ENCODE results near the gene NR2F6.

- TF ChIP-seq CTCF (IDR thresholded peaks at IDR 0.05), result no peak
- no peak for TF ChIP-seq REST (IDR thresholded peaks at IDR 0.05)
- TF ChIP-seq ZNF302 (CRISPR knock-in tag; IDR thresholded peaks at IDR 0.05), result no peak
- TF ChIP-seq KDM1A (IDR thresholded peaks at IDR 0.05; ENCODE audit: low read depth), result no peak
Measured at GRCh38 chr19:17262557-17262956, 16.8 kb upstream of the NR2F6 start.

Data from A549 (cell line).